ENCODE results near the gene CCL2. TPM values are rescaled to one million over a fixed set of nuclear protein-coding genes. Genes with fewer than 3 reads are reported as not detected.

Gene CCL2
- total RNA-seq, 1 experiment from 2014 or later = 1.4 TPM

- WGBS (ENCODE audit: extremely low coverage, insufficient read length, low lambda C conversion rate) = no CpG with 5 or more reads among the region's 4 CpGs
- H3K9me3 Mint-ChIP-seq = no peaks in the 10 kb centered on the region
Measured at GRCh38 chr17:34305061-34305460, 50.0 kb downstream of the CCL2 start.

More at GRCh38 chr17:34305061-34305460, 50.0 kb downstream of the CCL2 start:
- Histone ChIP-seq H3K27me3 (ENCODE audit: insufficient read depth, low read length) (no peaks in the 10 kb centered on the region), H3K9me3 (ENCODE audit: control insufficient read depth, low read depth, low read length) (no peaks in the 10 kb centered on the region), H3K18ac (ENCODE audit: insufficient read length, low read depth, low read length) (no peak overlapping the region), H3K23me2 (ENCODE audit: insufficient read length, low read depth, low read length, poor library complexity, severe bottlenecking) (no peaks in the 10 kb centered on the region), H2BK5ac (ENCODE audit: insufficient read length, low read length) (no peak overlapping the region), H3K79me2 (ENCODE audit: insufficient read depth, low read length) (no peaks in the 10 kb centered on the region), H2AK5ac (ENCODE audit: insufficient read length, low read length) (no peak overlapping the region), H4K5ac (ENCODE audit: insufficient read length, low read depth, low read length) (no peak overlapping the region), H3T11ph (ENCODE audit: low read length) (no peak overlapping the region), H2BK120ac (ENCODE audit: low read depth, low read length, poor library complexity, severe bottlenecking) (no peak overlapping the region), H3K4ac (ENCODE audit: low read depth, low read length) (no peak overlapping the region), H2BK20ac (ENCODE audit: low read depth, low read length, poor library complexity, severe bottlenecking) (no peak overlapping the region), H3K56ac (ENCODE audit: insufficient read length, low read depth, low read length) (no peak overlapping the region), H3K23ac (ENCODE audit: insufficient read length, low read depth, low read length) (no peak overlapping the region), H3K4me1 (ENCODE audit: insufficient read depth, low read length) (no peaks in the 10 kb centered on the region), H3K4me2 (ENCODE audit: insufficient read depth, insufficient read length, low read length) (no peak overlapping the region), H3K9ac (ENCODE audit: extremely low read depth, insufficient read length, low read length) (no peak overlapping the region), H4K8ac (replicated peaks; ENCODE audit: insufficient read length, low read depth, low read length) (no peak overlapping the region), H2AFZ (ENCODE audit: low read length) (no peak overlapping the region), H3K14ac (ENCODE audit: insufficient read depth, low read length) (no peak overlapping the region), H2BK12ac (ENCODE audit: insufficient read length, low read depth, low read length) (no peak overlapping the region), H3K79me1 (ENCODE audit: insufficient read depth, low read depth, low read length, poor library complexity, severe bottlenecking) (no peaks in the 10 kb centered on the region), H4K91ac (ENCODE audit: insufficient read length, low read depth, low read length) (no peak overlapping the region), H3K27ac (ENCODE audit: insufficient read length, low read depth, low read length) (no peak overlapping the region), H4K20me1 (ENCODE audit: control insufficient read depth, insufficient read depth, insufficient read length) (no peaks in the 10 kb centered on the region), H2BK15ac (ENCODE audit: low read depth, low read length) (no peak overlapping the region)
- no peak for TF ChIP-seq CTCF (conservative IDR thresholded peaks at IDR 0.05)
- H3K27ac Mint-ChIP-seq = no peak overlapping the region
- DNase-seq = no peak
- H3K36me3 Mint-ChIP-seq (ENCODE audit: insufficient read depth in 1 of 3, low read depth in 3 of 3) = no peaks in the 10 kb centered on the region
- peaks cover 0 to 5% of the 10 kb centered on the region in 2 experiments; a peak in 3 of 4 replicates for H3K4me1 Mint-ChIP-seq
- H3K27me3 Mint-ChIP-seq (ENCODE audit: low read depth) = peaks cover 6% of the 10 kb centered on the region
- no peak overlapping the region for H3K4me3 Mint-ChIP-seq
